ENCODE measurements around the gene IKZF2.

IKZF2 gene

GRCh38 chr2:212958133-212958532 is 193.3 kb downstream of the IKZF2 start:
- no peak for DNase-seq (ENCODE audit: low spot score)

- DNase-seq (ENCODE audit: low spot score) = no peak
These were observed 193.8 kb downstream of the IKZF2 start for GRCh38 chr2:212957624-212958023.

- DNase-seq (ENCODE audit: low spot score) = no peak
These were observed 194.5 kb downstream of the IKZF2 start for GRCh38 chr2:212956665-212957607.

GRCh38 chr2:212953170-212953920 is 198.1 kb downstream of the IKZF2 start:
- DNase-seq (ENCODE audit: low spot score) = no peak

- DNase-seq (ENCODE audit: low spot score) = no peak
These were observed 201.6 kb downstream of the IKZF2 start for GRCh38 chr2:212949786-212950185.
